ENCODE data around the gene OLIG3. TPM values are rescaled to one million over a fixed set of nuclear protein-coding genes. Genes with fewer than 3 reads are reported as not detected.

OLIG3 gene
- total RNA-seq, 4 donors from 2014 or later = not detected

DNA sequence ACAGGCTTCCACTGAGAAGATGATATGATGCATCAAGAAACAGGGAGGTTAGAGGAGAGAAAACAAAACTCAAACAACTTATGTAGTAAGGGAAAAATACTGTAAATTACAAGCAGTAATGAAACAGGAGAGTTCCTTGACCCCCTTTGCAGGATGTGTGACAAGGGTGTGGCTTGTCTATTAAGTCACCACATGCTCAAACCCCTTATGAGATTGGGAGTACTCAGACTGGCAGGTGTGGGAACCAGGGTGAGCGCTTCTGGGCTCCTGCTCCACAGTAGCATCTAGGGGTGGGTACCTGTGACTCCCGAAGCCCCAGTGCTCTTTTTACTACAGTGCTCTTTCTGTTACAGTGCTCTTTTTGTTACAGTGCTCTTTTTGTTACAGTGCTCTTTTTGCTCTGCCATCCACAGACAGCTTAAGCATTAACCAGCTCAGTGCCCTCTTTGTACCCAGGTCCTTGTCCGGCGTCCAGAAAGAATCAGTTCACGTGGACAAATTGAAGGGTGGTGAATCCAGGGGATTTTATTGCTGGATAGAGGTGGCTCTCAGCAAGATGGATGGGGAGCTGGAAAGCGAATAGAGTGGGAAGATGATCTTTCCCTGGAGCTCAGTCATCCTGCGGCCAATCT lies 28.7 kb downstream of the OLIG3 start:
- no peaks in the 10 kb centered on the region for H3K27me3 ChIP-seq
- no peaks in the 10 kb centered on the region for H3K4me1 ChIP-seq
- H3K9me3 ChIP-seq = no peaks in the 10 kb centered on the region
- ATAC-seq = no peak
- H3K27ac ChIP-seq = no peak overlapping the region
- H3K4me3 ChIP-seq = no peak overlapping the region
- no peaks in the 10 kb centered on the region for H3K36me3 ChIP-seq
- no peak for TF ChIP-seq POLR2A (IDR thresholded peaks at IDR 0.05)
- TF ChIP-seq, protein P1, sequence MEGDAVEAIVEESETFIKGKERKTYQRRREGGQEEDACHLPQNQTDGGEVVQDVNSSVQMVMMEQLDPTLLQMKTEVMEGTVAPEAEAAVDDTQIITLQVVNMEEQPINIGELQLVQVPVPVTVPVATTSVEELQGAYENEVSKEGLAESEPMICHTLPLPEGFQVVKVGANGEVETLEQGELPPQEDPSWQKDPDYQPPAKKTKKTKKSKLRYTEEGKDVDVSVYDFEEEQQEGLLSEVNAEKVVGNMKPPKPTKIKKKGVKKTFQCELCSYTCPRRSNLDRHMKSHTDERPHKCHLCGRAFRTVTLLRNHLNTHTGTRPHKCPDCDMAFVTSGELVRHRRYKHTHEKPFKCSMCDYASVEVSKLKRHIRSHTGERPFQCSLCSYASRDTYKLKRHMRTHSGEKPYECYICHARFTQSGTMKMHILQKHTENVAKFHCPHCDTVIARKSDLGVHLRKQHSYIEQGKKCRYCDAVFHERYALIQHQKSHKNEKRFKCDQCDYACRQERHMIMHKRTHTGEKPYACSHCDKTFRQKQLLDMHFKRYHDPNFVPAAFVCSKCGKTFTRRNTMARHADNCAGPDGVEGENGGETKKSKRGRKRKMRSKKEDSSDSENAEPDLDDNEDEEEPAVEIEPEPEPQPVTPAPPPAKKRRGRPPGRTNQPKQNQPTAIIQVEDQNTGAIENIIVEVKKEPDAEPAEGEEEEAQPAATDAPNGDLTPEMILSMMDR (IDR thresholded peaks at IDR 0.05 in 4 of 5, conservative IDR thresholded peaks at IDR 0.05 in 1 of 5) = no peak
- intact Hi-C loops (cut with DNase I; ENCODE audit: low total_unique reads) (no loop called here), in situ Hi-C loops (cut with MboI; ENCODE audit: low sequenced_read_pairs in 4 of 4) (no loop called here)
- no peak for DNase-seq

GRCh38 chr6:137452333-137452894 lies 41.8 kb downstream of the OLIG3 start:
- H3K4me1 ChIP-seq = no peaks in the 10 kb centered on the region
- no peak overlapping the region for H3K4me3 ChIP-seq
- H3K27ac ChIP-seq = no peak overlapping the region
- no peak for DNase-seq
- no peaks in the 10 kb centered on the region for H3K36me3 ChIP-seq
- H3K27me3 ChIP-seq = no peaks in the 10 kb centered on the region
- in situ Hi-C loops (cut with MboI; ENCODE audit: low sequenced_read_pairs in 4 of 4) (no loop called here), intact Hi-C loops (cut with DNase I; ENCODE audit: low total_unique reads) (no loop called here)
- no peaks in the 10 kb centered on the region for H3K9me3 ChIP-seq
- TF ChIP-seq, protein P1 (IDR thresholded peaks at IDR 0.05 in 4 of 5, conservative IDR thresholded peaks at IDR 0.05 in 1 of 5) = no peak
- no peak for TF ChIP-seq POLR2A (IDR thresholded peaks at IDR 0.05)
- ATAC-seq = no peak

- no peak for TF ChIP-seq POLR2A (IDR thresholded peaks at IDR 0.05)
- TF ChIP-seq, protein P1 (IDR thresholded peaks at IDR 0.05 in 4 of 5, conservative IDR thresholded peaks at IDR 0.05 in 1 of 5) = no peak
- H3K9me3 ChIP-seq = no peaks in the 10 kb centered on the region
Measured at GRCh38 chr6:137443901-137444300, 50.3 kb downstream of the OLIG3 start.

More at GRCh38 chr6:137443901-137444300, 50.3 kb downstream of the OLIG3 start:
- in situ Hi-C loops (cut with MboI; ENCODE audit: low sequenced_read_pairs in 4 of 4) (no loop called here), intact Hi-C loops (cut with DNase I; ENCODE audit: low total_unique reads) (no loop called here)
- DNase-seq = no peak
- no peaks in the 10 kb centered on the region for H3K27me3 ChIP-seq
- H3K27ac ChIP-seq = no peak overlapping the region
- H3K4me1 ChIP-seq = no peaks in the 10 kb centered on the region
- ATAC-seq = no peak
- H3K36me3 ChIP-seq = no peaks in the 10 kb centered on the region
- no peak overlapping the region for H3K4me3 ChIP-seq

Measured in gastrocnemius medialis (tissue), 4 donors.